Calu3 (cell line): ENCODE results near the gene CUL4A. TPM values are rescaled to one million over a fixed set of nuclear protein-coding genes. Genes with fewer than 3 reads are reported as not detected.

Experiments
- BruUV-seq: library from RNA; stranded (reverse); fragments of 400-500 nt; replicated peaks from 2 replicates; lab custom pipeline; 2021; lab: Mats Ljungman, UMichigan
- CTCF ChIA-PET: fragments of 300-600 bp; sonication (Branson Sonifier 250); formaldehyde crosslinking; loops from one replicate; lab custom pipeline; 2022; ENCODE audit warnings: antibody characterized with exemption; lab: Charles Lee
- DNase-seq: peaks from one replicate; pipeline ENCODE4 v3.0.0; 2022
- H3K27ac Mint-ChIP-seq: one replicate; pipeline ENCODE4 v1.8.0; 2022; ENCODE audit warnings: mixed read lengths; ENCODE audit not compliant: unreplicated experiment
- H3K27me3 Mint-ChIP-seq: one replicate; pipeline ENCODE4 v1.8.0; 2022; ENCODE audit warnings: mixed read lengths; ENCODE audit not compliant: unreplicated experiment
- H3K36me3 Mint-ChIP-seq: one replicate; pipeline ENCODE4 v1.8.0; 2022; ENCODE audit warnings: mild to moderate bottlenecking, moderate library complexity, mixed read lengths; ENCODE audit not compliant: insufficient read depth, unreplicated experiment
- H3K4me1 Mint-ChIP-seq: one replicate; pipeline ENCODE4 v1.8.0; 2022; ENCODE audit warnings: mild to moderate bottlenecking, low read depth, mixed read lengths; ENCODE audit not compliant: unreplicated experiment
- H3K4me3 Mint-ChIP-seq: one replicate; pipeline ENCODE4 v1.8.0; 2022; ENCODE audit warnings: mild to moderate bottlenecking, low read depth, moderate library complexity, mixed read lengths; ENCODE audit not compliant: unreplicated experiment
- H3K9me3 Mint-ChIP-seq: one replicate; pipeline ENCODE4 v1.8.0; 2022; ENCODE audit warnings: low read depth, mixed read lengths; ENCODE audit not compliant: unreplicated experiment
- intact Hi-C: fragments of 100-400 bp; cut with micrococcal nuclease; formaldehyde crosslinking; loops from one replicate; pipeline ENCODE4 v1.10.0; 2022; ENCODE audit not compliant: unreplicated experiment
- total RNA-seq: library from RNA; stranded (reverse); gene quantifications from 2 replicates; pipeline ENCODE4 v1.2.3, GENCODE V29; 2022
- TF ChIP-seq, protein P1 (sequence below): fragments of 200-600 bp; IDR thresholded peaks from one replicate; pipeline ENCODE4 v1.8.0; 2022; ENCODE audit warnings: antibody characterized with exemption; ENCODE audit not compliant: unreplicated experiment

CUL4A gene
- total RNA-seq, 1 experiment from 2014 or later = 32.1 TPM

DNA sequence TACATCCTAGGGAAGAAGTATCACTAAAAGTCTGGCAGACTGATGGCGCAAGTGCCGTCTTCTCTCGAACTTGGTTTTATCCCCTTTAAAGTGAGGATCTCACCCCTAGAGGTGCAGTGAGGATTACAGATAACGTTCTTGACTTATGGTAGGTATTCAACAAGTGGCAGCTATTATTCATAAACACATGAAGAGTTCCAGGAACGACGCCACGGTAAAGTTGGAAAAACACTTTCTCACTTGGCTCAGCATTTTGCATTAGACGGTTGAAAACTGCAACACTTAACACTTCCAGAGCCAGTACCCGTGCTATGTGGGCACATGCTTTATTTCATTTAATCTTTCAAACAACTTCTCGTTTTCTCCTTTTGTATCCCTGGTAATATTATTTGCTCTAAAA is 42.3 kb upstream of the CUL4A start:
- TF ChIP-seq, protein P1, sequence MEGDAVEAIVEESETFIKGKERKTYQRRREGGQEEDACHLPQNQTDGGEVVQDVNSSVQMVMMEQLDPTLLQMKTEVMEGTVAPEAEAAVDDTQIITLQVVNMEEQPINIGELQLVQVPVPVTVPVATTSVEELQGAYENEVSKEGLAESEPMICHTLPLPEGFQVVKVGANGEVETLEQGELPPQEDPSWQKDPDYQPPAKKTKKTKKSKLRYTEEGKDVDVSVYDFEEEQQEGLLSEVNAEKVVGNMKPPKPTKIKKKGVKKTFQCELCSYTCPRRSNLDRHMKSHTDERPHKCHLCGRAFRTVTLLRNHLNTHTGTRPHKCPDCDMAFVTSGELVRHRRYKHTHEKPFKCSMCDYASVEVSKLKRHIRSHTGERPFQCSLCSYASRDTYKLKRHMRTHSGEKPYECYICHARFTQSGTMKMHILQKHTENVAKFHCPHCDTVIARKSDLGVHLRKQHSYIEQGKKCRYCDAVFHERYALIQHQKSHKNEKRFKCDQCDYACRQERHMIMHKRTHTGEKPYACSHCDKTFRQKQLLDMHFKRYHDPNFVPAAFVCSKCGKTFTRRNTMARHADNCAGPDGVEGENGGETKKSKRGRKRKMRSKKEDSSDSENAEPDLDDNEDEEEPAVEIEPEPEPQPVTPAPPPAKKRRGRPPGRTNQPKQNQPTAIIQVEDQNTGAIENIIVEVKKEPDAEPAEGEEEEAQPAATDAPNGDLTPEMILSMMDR = no peak
- CTCF ChIA-PET = no interaction called here
- intact Hi-C loops = no loop called here
- Mint-ChIP-seq H3K27me3 (no peaks in the 10 kb centered on the region), H3K9me3 (no peaks in the 10 kb centered on the region), H3K4me1 (no peaks in the 10 kb centered on the region), H3K4me3 (no peak overlapping the region), H3K36me3 (no peaks in the 10 kb centered on the region), H3K27ac (no peak overlapping the region)
- no TSS peak for BruUV-seq
- DNase-seq = no peak

DNA sequence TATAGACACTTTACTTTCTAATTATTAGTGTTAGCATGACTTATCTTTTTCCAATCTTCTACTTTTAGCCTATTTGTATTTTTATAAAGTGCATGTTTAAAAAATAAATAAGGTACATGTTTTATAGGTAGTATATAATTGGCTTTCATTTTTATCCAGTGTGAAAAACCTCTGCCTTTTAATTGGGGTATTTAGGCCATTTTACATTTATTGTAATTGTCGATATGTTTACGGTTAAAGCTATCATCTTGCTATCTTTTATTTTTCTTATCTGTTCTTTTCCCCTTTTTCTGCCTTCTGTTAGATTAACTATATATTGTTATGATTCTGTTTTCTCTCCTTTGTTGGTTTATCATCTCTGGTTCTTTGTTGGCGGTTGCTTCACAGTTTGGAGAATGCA is 41.8 kb upstream of the CUL4A start:
- Mint-ChIP-seq H3K36me3 (no peaks in the 10 kb centered on the region), H3K9me3 (no peaks in the 10 kb centered on the region), H3K27ac (no peak overlapping the region), H3K4me3 (no peak overlapping the region), H3K4me1 (no peaks in the 10 kb centered on the region), H3K27me3 (no peaks in the 10 kb centered on the region)
- intact Hi-C loops = no loop called here
- CTCF ChIA-PET = no interaction called here
- no TSS peak for BruUV-seq
- DNase-seq = no peak
- TF ChIP-seq, protein P1 = no peak

DNA sequence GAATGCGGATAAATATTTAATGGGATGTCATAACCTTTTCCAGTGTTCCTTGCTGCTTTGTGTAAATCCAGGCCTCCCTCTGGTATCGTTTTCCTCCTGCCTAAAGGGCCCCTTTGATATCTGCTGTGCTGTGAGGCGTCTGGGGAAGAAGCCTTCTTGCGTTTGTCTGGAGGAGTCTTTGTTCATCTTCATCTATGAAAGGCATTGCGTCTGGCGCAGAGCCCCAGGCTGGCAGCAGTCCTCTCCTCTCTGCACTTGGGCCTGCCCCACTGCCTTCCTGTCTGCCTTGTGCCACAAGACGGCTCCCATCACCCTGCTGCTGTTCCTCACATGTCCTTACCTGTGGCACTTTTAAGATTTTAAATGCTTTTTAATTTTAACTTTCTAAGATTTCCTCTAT is 41.2 kb upstream of the CUL4A start:
- Mint-ChIP-seq H3K4me3 (no peak overlapping the region), H3K27me3 (no peaks in the 10 kb centered on the region), H3K36me3 (no peaks in the 10 kb centered on the region), H3K9me3 (no peaks in the 10 kb centered on the region), H3K4me1 (no peaks in the 10 kb centered on the region), H3K27ac (no peak overlapping the region)
- BruUV-seq = no TSS peak
- CTCF ChIA-PET = no interaction called here
- no peak for DNase-seq
- TF ChIP-seq, protein P1 = no peak
- intact Hi-C loops = no loop called here

DNA sequence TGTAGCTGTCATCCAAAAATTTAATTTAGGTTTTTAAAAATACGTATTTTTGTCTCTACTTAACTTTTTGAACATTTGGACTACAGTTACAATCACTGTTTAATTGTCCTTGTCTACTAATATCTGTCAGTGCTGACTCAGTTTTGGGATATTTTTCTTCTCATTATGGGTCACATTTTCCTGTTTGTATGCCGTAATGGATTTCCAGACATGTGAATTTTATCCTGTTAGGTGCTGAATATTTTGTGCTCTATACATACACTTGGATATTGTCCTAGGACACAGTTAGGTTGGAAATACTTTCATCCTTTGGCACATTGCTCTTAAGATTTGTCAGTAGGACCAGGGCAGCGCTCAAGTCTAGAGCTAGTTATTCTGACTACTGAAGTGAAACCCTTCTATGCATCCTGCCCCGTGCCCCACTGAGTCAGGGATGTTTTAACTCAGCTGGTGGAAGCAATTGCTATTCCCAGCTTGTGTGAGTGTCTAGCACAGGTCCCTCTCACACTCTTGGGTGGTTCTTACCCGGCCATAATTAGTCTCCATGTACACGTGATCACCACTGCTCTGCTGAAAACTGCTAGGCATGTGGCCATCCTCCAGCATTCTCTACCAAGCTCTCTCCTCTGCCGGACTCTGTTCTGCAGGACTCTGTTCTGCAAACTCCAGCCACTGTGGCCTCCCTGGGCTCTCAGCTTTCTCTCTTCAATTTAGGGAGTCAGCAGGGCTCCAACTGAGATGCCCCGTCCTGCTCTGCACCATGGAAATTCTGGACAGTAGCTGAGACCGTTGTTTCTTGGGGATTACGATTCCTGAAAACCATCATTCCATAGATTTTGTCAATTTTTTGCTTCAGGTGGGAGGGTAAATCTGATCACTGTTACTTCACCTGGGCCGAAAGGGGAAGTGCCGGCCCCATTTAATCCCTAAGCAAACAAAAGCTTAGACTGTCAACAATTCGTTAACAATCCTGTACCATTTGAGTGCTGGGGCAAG is 39.8 kb upstream of the CUL4A start:
- H3K27me3 Mint-ChIP-seq = no peaks in the 10 kb centered on the region
- no TSS peak for BruUV-seq
- CTCF ChIA-PET = no interaction called here
- TF ChIP-seq, protein P1 = no peak
- no peak overlapping the region for H3K4me3 Mint-ChIP-seq
- no peaks in the 10 kb centered on the region for H3K4me1 Mint-ChIP-seq
- no peak overlapping the region for H3K27ac Mint-ChIP-seq
- H3K36me3 Mint-ChIP-seq = no peaks in the 10 kb centered on the region
- intact Hi-C loops = no loop called here
- no peak for DNase-seq
- no peaks in the 10 kb centered on the region for H3K9me3 Mint-ChIP-seq
